ENCODE measurements around the gene RIMBP2.

The RIMBP2 gene

DNA sequence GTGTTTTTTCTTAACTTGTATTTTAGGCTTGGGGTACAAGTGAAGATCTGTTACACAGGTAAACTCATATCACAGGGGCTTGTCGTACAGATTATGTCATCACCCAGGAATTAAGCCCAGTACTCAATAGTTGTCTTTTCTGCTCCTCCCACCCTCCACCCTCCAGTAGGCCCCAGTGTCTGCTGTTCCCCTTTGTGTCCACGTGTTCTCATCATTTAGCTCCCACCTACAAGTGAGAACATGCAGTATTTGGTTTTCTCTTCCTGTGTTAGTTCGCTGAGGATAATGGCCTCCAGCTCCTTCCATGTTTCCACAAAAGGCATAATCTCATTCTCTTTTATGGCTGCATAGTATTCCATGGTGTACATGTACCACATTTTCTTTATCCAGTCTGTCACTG is 166.7 kb downstream of the RIMBP2 start:
- no peak overlapping the region for H3K4me3 ChIP-seq (replicated peaks; ENCODE audit: low read depth, low read length)
- TF ChIP-seq, protein P1, sequence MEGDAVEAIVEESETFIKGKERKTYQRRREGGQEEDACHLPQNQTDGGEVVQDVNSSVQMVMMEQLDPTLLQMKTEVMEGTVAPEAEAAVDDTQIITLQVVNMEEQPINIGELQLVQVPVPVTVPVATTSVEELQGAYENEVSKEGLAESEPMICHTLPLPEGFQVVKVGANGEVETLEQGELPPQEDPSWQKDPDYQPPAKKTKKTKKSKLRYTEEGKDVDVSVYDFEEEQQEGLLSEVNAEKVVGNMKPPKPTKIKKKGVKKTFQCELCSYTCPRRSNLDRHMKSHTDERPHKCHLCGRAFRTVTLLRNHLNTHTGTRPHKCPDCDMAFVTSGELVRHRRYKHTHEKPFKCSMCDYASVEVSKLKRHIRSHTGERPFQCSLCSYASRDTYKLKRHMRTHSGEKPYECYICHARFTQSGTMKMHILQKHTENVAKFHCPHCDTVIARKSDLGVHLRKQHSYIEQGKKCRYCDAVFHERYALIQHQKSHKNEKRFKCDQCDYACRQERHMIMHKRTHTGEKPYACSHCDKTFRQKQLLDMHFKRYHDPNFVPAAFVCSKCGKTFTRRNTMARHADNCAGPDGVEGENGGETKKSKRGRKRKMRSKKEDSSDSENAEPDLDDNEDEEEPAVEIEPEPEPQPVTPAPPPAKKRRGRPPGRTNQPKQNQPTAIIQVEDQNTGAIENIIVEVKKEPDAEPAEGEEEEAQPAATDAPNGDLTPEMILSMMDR (IDR thresholded peaks at IDR 0.05; ENCODE audit: low read depth, low read length, missing control alignments), result no peak
- DNase-seq (ENCODE audit: extremely low read depth, low read depth), result no peak

DNA sequence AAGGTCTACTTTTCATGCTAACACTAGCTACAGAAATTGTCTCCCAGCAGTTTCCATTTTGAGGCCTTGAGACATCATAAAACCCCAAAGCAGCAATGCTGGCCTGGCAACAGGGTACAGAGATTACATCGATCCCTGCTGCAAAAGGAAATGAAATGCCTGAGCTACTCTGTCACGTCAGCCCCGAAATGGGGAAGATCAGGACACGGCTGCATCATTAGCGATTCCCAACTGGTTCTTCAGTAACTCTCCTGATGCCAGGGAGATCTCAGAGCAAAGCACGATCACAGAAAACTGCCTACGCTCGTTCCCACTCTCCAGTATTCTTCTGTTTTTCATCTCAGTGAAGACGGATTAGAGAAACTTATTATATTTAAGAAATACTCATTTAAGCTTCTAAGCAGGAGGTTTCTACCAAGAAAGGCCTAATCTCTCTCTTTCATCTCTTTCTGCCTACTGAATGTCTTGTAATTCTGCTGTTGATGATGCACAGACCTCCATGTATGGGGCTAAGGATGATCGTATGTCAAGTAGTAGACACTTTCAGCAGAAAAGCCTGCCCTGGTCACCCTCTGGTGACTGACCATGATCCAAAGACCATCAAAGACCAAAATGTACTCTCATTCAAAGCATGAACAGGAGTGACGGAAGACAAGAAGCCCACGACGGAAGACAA is 168.5 kb downstream of the RIMBP2 start:
- TF ChIP-seq, protein P1 (IDR thresholded peaks at IDR 0.05; ENCODE audit: low read depth, low read length, missing control alignments), result no peak
- DNase-seq (ENCODE audit: extremely low read depth, low read depth), result no peak
- H3K4me3 ChIP-seq (replicated peaks; ENCODE audit: low read depth, low read length), result no peak overlapping the region

DNA sequence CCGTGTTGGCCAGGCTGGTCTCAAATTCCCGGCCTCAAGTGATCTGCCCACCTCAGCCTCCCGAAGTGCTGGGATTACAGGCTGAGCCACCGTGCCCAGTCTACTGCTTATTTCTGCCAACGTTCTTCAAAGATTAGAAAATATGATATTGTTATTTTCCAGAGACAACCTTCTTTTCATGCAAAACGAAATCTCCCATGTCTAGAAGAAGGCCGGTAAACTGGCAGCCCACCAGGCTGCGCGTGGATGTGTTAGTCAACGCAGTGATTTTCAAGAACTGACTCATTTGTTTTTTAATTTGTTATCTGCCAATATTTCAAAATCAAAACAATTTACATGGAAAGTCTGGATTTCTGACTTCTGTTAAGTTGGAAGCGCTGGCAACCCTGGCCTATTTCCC is 169.6 kb downstream of the RIMBP2 start:
- no peak overlapping the region for H3K4me3 ChIP-seq (replicated peaks; ENCODE audit: low read depth, low read length)
- TF ChIP-seq, protein P1 (IDR thresholded peaks at IDR 0.05; ENCODE audit: low read depth, low read length, missing control alignments), result no peak
- DNase-seq (ENCODE audit: extremely low read depth, low read depth), result no peak

DNA sequence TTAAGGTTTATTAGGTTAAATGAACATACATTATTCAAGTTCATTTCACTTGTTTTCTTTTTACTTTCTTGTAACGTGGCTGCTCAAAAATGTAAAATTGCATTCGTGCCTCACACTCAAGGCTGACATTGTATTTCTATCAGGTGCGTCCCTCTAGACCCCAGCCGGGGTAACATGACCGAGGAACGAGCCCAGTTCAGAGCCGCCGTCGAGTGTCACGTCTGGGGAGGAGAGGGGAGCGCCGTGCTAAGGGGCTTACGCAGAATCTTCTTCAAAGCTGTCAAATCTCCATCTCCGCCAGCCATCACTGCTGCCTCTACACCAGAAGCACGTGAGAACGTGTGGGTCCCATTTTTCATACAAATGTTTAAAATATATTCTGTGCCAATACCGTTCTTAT is 170.6 kb downstream of the RIMBP2 start:
- TF ChIP-seq, protein P1 (IDR thresholded peaks at IDR 0.05; ENCODE audit: low read depth, low read length, missing control alignments), result no peak
- no peak overlapping the region for H3K4me3 ChIP-seq (replicated peaks; ENCODE audit: low read depth, low read length)
- no peak for DNase-seq (ENCODE audit: extremely low read depth, low read depth)

DNA sequence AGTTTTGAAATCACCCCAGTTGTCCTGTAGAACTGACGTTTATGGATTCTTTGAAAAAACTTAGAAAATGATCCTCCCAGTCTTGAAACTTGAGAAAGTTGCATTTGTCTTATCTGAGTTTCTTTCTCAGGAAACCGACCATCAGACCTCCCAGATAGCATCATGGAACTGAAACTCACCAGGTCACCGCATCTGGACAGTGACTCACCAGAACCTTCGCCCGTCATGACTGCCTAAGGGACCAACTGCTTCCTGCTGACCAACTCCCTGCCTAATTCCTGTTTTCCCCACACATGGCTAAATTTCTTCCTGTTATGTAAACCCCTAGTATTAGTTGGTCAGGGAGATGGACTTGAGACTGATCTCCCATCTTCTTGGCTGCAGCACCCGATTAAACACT is 175.7 kb downstream of the RIMBP2 start:
- no peak overlapping the region for H3K4me3 ChIP-seq (replicated peaks; ENCODE audit: low read depth, low read length)
- TF ChIP-seq, protein P1 (IDR thresholded peaks at IDR 0.05; ENCODE audit: low read depth, low read length, missing control alignments), result no peak
- no peak for DNase-seq (ENCODE audit: extremely low read depth, low read depth)

DNA sequence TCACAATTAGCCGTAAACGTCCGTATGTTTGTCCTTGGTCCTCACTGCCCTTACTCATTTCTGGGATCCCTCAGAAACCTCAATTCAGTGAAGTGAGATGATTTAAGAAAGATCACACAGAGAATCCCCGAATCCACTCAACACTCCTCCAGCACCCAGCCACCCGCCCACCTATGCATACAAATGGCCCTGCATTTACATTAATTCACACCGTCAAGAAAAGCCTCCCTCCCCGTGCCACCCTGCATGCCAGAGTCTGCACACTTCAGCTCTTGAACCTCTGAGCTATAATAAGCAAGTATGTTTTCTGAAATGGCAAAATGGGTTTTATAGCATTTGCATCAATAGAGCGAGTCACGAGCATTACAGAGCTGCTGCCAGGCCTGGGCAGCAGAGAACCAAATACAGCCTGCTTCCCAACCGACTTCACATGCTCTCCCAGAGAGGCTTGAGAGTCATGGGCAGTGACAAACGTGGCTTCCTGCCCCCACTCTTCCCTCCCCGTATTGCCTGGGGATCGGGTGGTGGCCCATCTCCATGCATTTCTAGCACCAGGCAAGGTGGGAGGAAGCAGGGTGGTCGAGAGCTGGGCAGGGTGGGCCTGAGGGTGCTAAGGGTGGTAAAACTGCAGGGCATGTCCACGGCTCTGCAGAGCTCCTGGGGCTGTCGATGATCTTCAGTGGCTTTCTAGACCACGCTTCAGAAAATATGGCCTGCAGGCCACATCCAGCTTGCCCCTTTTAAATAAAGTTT is 177.6 kb downstream of the RIMBP2 start:
- H3K4me3 ChIP-seq (replicated peaks; ENCODE audit: low read depth, low read length), result no peak overlapping the region
- TF ChIP-seq, protein P1 (IDR thresholded peaks at IDR 0.05; ENCODE audit: low read depth, low read length, missing control alignments), result no peak
- no peak for DNase-seq (ENCODE audit: extremely low read depth, low read depth)

All from HFF-Myc (cell line).